NCI-H748 (cell line): Measurements from ENCODE around the gene XRCC5.

ENCODE experiments used
- DNase-seq: peaks from one replicate; lab custom pipeline; 2025; ENCODE audit not compliant: unreplicated experiment; lab: John Stamatoyannopoulos, UW

XRCC5 gene

DNA sequence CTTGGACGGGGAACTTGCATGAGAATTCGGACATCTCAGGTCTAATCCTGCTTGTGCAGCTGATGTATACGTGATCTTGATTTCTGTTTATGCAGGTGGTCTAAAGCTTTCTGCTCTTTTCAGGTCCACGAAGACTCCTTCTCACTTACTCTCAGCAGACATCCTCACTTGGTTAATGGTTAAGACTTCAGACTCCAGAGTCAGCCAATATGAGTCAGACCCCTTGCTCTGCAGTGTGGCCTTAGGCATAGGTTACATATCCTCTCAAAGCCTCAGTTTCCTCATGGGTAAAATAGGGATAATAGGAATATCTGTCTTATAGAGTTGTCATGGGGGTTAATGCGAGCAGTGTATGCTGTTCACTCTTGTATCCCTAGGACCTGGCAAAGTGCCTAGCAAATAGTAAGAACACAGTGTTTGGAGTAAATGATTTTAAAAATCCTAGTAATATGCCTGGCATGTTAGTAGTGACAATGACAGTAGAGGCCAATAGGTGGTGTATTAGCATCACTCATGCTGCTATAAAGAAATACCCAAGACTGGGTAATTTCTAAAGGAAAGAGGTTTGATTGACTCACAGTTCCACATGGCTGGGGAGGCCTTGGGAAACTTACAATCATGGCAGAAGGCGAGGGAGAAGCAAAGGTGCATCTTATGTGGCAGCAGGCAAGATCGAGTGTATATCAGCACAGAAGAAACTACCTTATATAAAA lies 42.3 kb downstream of the XRCC5 start:
- no peak for DNase-seq

DNA sequence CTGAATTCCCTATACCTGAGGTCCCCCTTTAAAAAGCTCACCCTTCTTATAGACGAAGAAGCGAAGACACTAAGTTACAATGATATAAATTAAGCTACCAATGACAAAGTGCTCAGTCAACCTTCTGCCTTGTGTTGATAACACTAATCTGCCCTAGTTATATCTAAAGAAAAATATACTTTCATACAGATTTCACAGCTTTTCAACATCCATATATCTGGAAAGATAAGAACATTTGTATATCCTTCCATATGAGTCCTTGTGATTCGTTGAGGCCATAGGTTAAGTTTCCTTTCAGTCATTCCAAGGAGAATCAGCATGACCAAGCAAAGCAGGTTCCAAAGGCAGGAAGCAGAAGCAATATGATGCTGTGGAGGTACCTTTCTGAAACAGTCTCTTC lies 46.8 kb downstream of the XRCC5 start:
- no peak for DNase-seq

DNA sequence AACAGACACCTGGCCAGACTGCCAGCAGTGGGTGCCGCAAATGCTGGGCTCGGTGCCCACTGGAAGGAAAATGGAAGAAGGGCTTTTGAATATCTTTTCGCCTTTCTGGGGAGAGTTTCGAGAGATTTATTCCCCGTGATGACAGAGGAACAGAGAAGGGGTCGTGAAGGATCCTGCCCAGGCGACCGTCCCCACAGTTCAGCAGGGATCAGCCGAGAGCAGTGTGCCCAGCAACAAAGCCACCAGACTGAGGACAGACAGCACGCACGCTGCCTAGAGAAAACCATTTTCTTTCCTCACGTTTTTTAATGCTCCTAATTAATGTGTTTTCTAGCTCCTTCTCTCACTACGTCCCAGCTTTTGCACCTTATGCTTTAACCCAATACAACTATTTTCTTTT lies 47.7 kb downstream of the XRCC5 start:
- DNase-seq, result no peak

DNA sequence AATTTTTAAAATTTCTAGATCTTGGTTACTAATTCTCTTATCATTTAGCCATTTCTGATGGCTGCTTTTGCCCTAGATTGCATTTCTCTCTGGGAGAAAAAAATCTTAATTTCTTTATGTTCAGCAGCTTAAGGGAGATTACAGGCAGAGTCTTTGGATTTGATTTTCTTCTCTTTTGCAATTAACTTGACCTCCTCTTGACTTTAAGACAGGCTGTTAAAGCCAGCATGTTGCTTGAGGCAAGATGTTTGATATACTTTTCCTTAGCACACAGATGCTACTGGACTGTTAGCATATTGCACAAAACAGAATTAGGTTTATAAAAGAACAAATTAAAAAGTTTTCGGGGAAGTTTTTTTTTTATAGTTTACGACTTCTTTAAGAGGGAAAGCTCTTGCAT lies 50.0 kb downstream of the XRCC5 start:
- DNase-seq, result no peak

DNA sequence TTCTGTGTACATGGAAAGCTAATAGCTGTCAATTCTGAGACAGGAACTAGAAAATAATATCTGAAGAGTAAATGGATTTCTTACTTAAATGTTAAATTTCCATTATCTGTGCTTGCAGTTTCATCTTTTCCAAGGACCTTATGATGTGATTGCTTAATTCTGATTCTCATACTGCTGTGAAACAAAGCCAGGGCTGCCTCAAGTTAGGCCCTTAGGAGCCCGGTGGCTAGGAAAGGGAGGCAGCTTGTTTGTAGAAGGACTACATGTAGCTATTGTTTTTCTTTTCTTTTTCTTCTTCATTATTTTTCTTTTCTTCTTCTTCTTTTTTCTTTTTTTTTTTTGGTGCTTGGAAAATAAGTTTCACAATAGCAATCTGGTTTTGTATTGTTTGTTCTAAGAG lies 50.5 kb downstream of the XRCC5 start:
- no peak for DNase-seq

DNA sequence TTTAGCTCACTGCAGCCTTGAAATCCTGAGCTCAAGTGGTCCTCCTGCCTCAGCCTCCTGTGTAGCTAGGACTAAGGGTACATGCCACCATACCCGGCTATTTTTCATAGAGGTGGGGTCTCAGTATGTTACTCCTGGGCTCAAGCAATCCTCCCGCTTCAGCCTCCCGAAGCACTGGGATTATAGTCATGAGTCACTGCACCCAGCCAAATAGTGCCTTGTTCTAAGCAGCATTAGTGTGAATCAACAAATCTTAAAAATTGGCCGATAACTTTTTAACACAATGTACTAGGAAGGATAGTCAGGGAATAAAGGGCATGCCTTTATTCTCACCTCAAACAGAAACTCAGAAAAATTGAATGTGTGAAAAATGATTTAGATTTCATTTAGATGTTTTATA lies 51.6 kb downstream of the XRCC5 start:
- no peak for DNase-seq

DNA sequence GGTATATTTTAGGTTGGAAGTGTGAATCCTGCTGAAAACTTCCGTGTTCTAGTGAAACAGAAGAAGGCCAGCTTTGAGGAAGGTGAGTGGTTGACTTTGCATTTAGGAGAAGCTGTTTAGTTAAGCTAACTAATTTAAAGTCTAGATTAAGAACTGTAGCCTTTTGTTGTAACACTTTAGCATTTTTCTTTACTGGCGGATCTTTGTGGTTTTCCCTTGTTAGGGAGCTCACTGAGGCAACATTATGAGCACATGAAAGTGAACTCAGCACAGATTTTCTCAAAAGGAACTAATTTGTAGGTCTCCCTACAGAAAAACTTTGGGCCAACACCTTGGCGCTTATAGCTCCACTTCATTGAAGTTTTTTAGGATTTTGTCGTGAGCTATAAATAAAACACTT lies 52.8 kb downstream of the XRCC5 start:
- DNase-seq, result no peak

DNA sequence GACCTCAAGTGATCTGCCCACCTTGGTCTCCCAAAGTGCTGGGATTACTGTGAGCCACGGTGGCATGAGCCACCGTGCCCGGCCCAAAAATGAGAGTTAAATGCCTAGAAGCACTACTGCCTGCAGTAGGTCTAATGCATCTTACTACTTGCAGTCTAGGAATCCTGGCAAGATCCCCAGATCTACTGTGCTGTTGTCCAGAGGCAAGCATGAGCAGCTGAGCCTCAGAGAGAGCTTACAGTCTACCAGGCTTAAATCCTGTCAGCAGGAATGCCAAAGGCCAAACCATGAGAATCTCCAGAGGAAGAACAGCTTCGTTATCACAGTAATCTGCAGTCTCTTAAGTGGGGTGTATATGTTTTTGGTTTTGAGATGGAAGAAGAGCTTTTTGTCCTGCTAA lies 54.4 kb downstream of the XRCC5 start:
- DNase-seq, result no peak

DNA sequence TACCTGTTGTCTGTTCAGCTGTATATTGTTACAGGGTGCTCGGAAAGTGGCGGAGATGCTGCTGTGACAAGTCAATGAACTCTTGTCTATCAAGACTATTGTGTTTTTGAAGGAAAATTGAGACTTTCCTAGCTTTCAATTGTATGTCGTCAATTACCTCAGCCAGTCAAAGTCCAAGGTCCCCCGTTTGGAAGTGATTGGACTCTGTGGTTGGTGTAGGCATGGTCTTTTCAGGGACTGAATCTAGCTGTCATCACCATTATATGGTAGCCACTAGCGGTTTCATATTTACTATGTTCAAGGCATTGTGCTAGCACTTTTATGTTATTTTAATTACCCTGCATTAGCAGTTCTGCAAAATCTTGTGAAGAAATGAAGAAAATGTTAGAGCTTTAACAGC lies 54.9 kb downstream of the XRCC5 start:
- no peak for DNase-seq

DNA sequence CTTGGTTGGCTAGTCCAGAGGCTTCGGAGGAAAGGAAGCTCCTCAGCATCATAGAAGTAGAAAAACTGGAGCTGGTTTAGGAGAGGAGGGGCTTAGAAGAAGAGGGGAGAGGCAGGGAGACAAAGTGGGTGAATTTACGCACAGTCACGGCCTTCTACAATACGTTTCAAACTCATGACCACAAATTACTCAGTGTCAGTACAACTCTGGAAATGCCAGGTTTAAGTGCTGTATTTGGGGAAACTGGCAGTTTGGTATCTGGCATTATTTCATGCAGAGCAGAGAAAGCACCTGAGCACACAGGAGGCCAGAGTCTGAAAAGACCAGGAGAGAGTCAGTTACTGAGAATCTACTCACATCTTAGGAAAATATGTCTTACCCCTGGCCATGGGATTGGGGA lies 55.4 kb downstream of the XRCC5 start:
- no peak for DNase-seq

DNA sequence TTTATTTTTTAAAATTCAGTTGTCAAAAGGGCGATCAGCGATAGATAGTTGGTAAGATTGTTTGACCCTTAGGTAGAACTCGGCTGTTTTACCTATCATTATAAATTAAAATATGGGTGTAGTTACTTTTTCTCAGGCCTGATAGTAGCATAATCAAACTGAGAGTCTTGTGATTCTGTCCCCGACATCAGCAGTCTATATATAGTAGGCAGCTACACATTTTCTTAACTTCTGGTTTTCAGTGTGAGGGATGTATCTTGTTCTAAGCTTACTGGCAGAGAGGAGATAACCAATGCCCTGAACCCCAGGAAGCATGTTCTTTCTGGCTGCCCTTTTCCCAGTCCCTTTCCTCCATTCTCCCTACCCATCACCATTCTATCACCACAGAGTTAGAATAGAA lies 56.6 kb downstream of the XRCC5 start:
- DNase-seq, result no peak

DNA sequence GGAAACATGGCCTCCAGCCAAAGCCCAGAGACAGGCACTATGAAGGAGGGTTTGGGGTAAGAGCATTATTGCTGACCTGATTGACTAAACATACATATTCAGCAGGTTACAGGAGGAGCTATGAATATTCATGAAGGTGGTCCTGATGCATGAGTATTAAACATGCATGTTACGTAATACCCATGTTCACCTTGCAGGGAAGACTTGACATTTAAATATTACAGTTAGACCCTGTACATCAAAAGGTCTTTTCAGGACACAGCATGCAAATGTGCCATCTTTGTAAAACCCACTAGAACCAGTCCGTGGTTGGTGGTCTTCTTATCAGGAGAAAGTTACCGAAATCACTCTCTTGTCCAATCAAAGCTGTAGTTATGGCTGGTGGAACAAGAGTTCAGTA lies 59.9 kb downstream of the XRCC5 start:
- no peak for DNase-seq

DNA sequence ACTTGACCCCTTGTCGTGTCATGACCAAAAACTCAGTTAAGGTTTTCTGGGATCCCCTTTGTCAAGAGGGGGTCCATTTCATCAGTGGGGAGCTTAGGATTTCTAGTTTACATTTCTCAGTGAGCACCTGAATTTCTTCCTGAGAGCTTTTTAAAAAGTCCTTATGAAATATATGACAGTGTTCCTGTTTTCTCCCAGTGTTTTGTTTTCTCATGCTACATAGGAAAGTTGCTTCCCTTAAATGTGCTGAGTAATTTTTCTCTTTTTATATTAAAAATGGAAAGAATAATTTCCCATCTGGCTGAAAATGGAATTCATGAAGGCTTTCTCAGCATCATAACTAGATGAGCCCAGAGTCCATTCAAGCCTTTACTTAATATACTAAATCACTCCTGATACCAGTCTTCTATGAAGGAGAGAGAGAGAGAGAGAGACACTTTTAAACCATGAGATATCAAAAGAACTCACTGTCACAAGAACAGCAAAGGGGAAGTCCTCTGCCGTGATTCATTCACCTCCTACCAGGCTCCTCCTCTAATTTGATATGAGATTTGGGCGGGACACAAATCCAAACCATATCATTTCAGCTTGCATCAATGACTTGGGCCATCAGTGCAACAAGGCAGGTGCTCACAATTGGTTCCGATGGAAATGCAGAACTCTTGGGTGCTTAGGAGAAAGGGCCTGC lies 61.1 kb downstream of the XRCC5 start:
- no peak for DNase-seq

DNA sequence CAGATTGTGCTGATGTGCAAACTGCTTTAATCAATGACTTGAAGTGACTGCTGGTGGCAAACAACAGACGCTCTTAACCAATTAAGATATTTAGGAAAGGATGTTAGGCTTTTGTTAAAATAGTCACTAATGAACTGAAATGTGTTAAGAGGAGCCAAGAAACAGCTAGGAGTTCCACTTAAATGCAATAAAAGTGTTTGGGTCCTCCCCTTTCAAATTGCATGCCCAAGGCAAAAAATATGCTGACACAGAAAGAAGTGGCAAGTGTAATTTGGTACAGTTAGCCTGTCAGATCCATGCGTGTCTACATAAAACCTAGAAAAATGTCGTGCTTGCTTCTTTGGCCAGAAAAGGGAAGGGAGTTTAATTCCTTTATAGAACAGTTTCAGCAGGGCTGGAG lies 61.9 kb downstream of the XRCC5 start:
- DNase-seq, result no peak

DNA sequence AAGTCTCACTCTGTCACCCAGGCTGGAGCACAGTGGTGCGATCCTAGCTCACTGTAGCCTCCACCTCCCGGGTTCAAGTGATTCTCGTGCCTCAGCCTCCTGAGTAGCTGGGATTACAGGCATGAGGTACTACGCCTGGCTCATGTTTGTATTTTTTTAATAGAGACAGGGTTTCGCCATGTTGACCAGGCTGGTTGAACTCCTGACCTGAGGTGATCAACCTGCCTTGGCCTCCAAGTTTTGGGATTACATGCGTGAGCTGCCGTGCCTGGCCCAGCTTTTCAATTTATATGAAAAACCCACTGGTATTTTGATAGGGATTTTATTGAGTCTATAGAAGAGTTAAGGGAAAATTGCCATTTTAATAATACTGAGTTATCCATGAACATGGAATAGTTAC lies 63.3 kb downstream of the XRCC5 start:
- DNase-seq, result no peak

DNA sequence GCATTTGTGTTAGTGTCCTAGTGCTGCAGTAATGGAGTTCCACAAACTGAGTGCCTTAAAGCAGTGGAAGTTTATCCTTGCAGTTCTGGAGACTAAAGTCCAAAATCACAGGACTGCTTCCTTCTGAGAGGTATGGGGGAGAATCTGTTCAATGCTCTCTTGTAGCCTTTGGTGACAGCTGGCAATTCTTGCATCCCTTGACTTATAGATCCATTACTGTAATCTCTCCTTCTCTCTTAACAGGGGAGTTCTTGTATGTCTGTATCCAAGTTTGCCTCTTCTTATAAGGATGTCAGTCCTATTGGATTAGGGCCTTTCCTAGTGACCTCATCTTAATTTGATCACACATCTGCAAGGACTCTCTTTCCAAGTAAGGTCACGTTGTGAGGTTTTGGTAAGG lies 69.9 kb downstream of the XRCC5 start:
- no peak for DNase-seq

DNA sequence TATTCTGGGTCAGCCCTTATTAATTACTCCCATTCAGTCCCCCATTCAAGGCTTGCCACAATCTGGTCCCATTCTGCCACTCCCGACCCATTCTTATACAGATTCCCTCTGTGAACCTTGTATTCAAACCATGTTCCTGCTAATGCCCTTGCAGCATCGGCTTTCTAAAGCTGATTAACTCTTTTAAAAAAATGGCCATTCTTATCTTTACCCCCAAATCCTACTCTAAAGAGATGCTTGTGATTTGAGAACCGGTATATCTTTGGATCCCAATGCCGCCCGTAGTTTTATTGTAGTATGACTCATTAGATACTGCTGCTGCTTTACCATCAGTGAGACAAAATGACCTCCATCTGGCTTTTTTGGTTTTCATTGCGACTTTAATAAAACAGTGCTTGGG lies 72.2 kb downstream of the XRCC5 start:
- no peak for DNase-seq

DNA sequence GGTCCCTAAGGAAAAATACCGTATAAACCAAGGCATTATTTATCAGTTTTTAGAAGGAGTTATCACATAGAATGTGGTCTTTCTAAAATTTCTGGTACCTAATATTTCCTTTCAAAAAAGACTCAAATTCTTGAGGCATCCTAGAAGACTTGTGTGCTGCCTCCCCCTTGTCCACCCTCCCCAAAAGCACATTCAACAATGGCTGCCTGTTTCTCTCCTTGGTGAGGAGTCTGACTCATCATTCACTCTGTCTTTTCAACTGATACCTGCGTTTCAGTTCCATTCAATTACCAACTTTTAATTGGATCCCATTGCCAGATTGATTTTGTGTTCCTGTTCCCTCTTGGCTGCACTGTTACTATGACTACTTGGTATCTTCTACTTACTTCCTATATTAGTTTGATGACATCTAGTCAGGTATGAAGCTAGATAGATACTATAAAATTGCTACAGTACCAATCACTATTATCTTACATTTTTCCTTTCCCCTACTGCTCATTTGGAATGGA lies 72.9 kb downstream of the XRCC5 start:
- no peak for DNase-seq

DNA sequence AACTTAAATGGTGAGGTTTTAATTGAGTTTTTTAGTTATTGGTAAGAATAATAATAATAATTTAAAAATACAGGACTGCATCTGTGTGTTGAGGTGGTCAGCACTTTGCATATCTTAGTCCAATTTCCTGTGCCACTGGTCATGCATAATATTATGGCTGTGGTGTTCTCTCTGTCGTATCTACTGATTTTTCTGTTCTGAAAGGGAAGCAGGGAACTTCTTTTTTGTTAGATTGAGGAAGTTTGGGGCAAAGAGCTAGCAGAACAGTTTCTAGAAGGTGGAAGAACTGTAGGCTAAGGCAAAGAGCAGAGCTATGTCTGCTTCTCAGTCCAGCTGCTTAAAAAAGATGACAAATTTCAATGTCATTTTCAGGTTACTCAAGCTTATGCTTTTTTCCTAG lies 74.3 kb downstream of the XRCC5 start:
- DNase-seq, result no peak

DNA sequence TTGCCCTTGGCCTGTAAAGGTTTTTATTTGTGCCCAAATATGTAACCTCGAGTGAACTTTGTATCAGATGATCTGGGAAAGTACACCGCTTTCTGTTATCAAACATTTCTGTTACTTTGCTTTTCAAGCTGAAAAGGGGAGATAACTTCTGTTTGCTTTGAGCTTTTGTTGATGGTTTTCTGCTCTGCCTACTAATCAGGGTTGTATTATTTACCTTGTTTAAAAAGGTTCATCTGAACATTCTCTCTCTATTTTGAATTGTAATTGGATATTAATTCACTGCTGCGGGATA lies 79.4 kb downstream of the XRCC5 start:
- DNase-seq, result no peak

DNA sequence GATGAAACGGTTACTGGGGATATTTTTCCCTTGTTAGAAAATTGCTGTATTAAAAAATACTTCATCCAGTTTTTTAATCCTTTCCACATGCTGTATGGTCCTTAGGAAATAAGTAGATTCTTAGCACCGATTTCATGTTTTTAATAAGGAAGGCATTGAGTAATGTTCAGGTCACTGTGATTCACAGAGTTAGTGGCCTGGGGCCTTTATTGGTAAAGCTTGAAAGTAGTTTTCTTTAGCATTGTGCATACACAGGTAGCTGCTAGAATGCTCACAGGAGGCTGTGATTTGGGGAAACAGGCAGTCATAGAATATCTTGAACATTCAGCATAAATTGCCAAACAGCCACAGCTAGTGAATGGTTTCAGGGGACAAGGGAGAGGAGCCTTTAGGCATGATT lies 79.8 kb downstream of the XRCC5 start:
- no peak for DNase-seq

DNA sequence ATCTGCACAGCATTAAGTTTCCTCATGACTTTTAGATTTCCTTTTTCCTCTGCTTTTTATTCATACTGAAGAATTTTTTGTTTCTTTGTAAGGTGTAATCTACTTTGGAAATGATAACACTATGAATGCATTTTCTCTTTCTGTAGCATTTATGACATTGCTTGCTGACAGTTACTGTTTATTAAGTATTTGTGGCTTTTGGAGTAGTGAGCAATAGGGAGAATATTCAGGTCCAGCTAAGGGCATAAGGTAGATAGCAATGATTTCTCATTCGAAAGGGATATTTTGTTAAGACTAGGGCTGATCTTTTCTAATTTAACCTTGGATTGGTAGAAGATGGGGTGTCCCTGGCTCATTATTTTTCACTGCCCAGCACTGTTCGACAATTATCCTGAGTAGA lies 80.3 kb downstream of the XRCC5 start:
- DNase-seq, result no peak

DNA sequence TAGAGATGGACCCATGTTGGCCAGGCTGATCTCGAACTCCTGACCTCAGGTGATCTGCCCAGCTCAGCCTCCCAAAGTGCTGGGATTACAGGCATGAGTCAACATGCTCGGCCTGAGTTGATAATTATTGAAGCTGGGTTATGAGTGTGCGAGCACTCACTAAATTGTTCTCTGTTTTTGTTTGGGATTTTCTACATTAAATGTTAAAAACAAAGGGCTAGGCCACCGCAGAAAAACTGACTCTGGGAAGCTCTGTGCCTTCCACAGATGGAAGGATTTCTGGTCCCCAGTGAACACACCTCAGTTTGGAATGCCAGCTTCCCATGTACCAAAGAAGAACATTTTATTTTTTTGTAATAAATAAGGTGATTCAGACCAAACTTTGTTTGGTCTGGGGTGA lies 83.0 kb downstream of the XRCC5 start:
- DNase-seq, result no peak
